ENCODE data around the gene FNDC3B.

The FNDC3B gene

GRCh38 chr3:172204716-172205115, 165.3 kb downstream of the FNDC3B start:
- Histone ChIP-seq H3K4me3 (ENCODE audit: low read depth, low read length) (no peak overlapping the region), H3K36me3 (ENCODE audit: control insufficient read depth in 2 of 2, insufficient read depth in 1 of 2, low read length in 2 of 2) (no peaks in the 10 kb centered on the region), H3K9me3 (ENCODE audit: control insufficient read depth, insufficient read depth, low read depth, low read length) (no peaks in the 10 kb centered on the region), H3K27ac (ENCODE audit: extremely low read depth, low read depth, low read length) (no peak overlapping the region), H3K4me1 (ENCODE audit: control insufficient read depth, insufficient read depth, low read length) (peaks cover 12% of the 10 kb centered on the region)
- ChIA-PET CTCF (no interaction called here), POLR2A (no interaction called here)
- TF ChIP-seq ZBTB11 (tag by site-specific recombination; conservative IDR thresholded peaks at IDR 0.05; ENCODE audit: low read depth) (no peak), SCRT1 (tag by site-specific recombination; IDR thresholded peaks at IDR 0.05; ENCODE audit: borderline replicate concordance) (no peak), PRDM6 (tag by site-specific recombination; IDR thresholded peaks at IDR 0.05) (0 out of 2 replicates have a peak, but pooled peaks have one; percentile 47), ZNF660 (tag by site-specific recombination; IDR thresholded peaks at IDR 0.05) (no peak), ZNF510 (tag by site-specific recombination; IDR thresholded peaks at IDR 0.05; ENCODE audit: insufficient replicate concordance) (no peak), TCF7L2 (IDR thresholded peaks at IDR 0.05; ENCODE audit: borderline replicate concordance, low read depth, low read length) (no peak), ZNF18 (tag by site-specific recombination; IDR thresholded peaks at IDR 0.05) (no peak), KLF10 (tag by site-specific recombination; IDR thresholded peaks at IDR 0.05) (no peak), ZNF501 (tag by site-specific recombination; IDR thresholded peaks at IDR 0.05) (no peak), ZSCAN4 (tag by site-specific recombination; IDR thresholded peaks at IDR 0.05) (no peak), ZBTB10 (tag by site-specific recombination; IDR thresholded peaks at IDR 0.05) (no peak), SP3 (tag by site-specific recombination; IDR thresholded peaks at IDR 0.05) (no peak), ZFHX2 (tag by site-specific recombination; conservative IDR thresholded peaks at IDR 0.05) (peak; percentile 28; the same call in 1 of the 2 replicates)
